Measurements from ENCODE around the gene PDE8A. TPM values are rescaled to one million over a fixed set of nuclear protein-coding genes. Genes with fewer than 3 reads are reported as not detected.

The PDE8A gene
- total RNA-seq, 2 donors from 2014 or later, result 63.3 to 85.3 TPM

GRCh38 chr15:85064710-85065109 lies 83.1 kb downstream of the PDE8A start:
- TF ChIP-seq CTCF (IDR thresholded peaks at IDR 0.05), result no peak
- no peaks in the 10 kb centered on the region for H3K36me3 ChIP-seq
- DNase-seq, result no peak
- H3K27me3 ChIP-seq, result no peaks in the 10 kb centered on the region
- no peak overlapping the region for H3K4me3 ChIP-seq
- intact Hi-C loops (cut with DNase I), result no loop called here
- no peaks in the 10 kb centered on the region for H3K4me1 ChIP-seq
- no peaks in the 10 kb centered on the region for H3K9me3 ChIP-seq
- no peak overlapping the region for H3K9ac ChIP-seq (ENCODE audit: low read depth in 2 of 2, low read length in 2 of 2)
- H3K27ac ChIP-seq, result no peak overlapping the region

GRCh38 chr15:85071061-85071460 lies 89.4 kb downstream of the PDE8A start:
- intact Hi-C loops (cut with DNase I), result no loop called here
- Histone ChIP-seq H3K27me3 (no peaks in the 10 kb centered on the region), H3K9me3 (no peaks in the 10 kb centered on the region), H3K4me3 (no peak overlapping the region), H3K27ac (no peak overlapping the region), H3K36me3 (no peaks in the 10 kb centered on the region), H3K4me1 (no peaks in the 10 kb centered on the region), H3K9ac (ENCODE audit: low read depth in 2 of 2, low read length in 2 of 2) (no peak overlapping the region)
- no peak for DNase-seq
- no peak for TF ChIP-seq CTCF (IDR thresholded peaks at IDR 0.05)

- TF ChIP-seq CTCF (IDR thresholded peaks at IDR 0.05), result no peak
- no peak for DNase-seq
- Histone ChIP-seq H3K9me3 (no peaks in the 10 kb centered on the region), H3K4me3 (no peak overlapping the region), H3K36me3 (no peaks in the 10 kb centered on the region), H3K9ac (ENCODE audit: low read depth in 2 of 2, low read length in 2 of 2) (no peak overlapping the region), H3K27ac (no peak overlapping the region), H3K4me1 (no peaks in the 10 kb centered on the region), H3K27me3 (no peaks in the 10 kb centered on the region)
- intact Hi-C loops (cut with DNase I), result no loop called here
These were observed 89.8 kb downstream of the PDE8A start for GRCh38 chr15:85071504-85071903.

- Histone ChIP-seq H3K9me3 (no peaks in the 10 kb centered on the region), H3K27ac (no peak overlapping the region), H3K4me1 (no peaks in the 10 kb centered on the region), H3K27me3 (no peaks in the 10 kb centered on the region), H3K9ac (ENCODE audit: low read depth in 2 of 2, low read length in 2 of 2) (no peak overlapping the region), H3K4me3 (no peak overlapping the region), H3K36me3 (no peaks in the 10 kb centered on the region)
- no peak for TF ChIP-seq CTCF (IDR thresholded peaks at IDR 0.05)
- DNase-seq, result no peak
- intact Hi-C loops (cut with DNase I), result no loop called here
These were observed 91.3 kb downstream of the PDE8A start for GRCh38 chr15:85072917-85073316.

- no peaks in the 10 kb centered on the region for H3K27me3 ChIP-seq
- no peaks in the 10 kb centered on the region for H3K36me3 ChIP-seq
- no peak overlapping the region for H3K27ac ChIP-seq
- no peak for DNase-seq
- no peaks in the 10 kb centered on the region for H3K9me3 ChIP-seq
- intact Hi-C loops (cut with DNase I), result no loop called here
- no peak overlapping the region for H3K4me3 ChIP-seq
- no peak overlapping the region for H3K9ac ChIP-seq (ENCODE audit: low read depth in 2 of 2, low read length in 2 of 2)
- H3K4me1 ChIP-seq, result no peaks in the 10 kb centered on the region
- no peak for TF ChIP-seq CTCF (IDR thresholded peaks at IDR 0.05)
These were observed 92.0 kb downstream of the PDE8A start for GRCh38 chr15:85073556-85074194.
